Measurements from ENCODE around the gene TEAD2.

DNA sequence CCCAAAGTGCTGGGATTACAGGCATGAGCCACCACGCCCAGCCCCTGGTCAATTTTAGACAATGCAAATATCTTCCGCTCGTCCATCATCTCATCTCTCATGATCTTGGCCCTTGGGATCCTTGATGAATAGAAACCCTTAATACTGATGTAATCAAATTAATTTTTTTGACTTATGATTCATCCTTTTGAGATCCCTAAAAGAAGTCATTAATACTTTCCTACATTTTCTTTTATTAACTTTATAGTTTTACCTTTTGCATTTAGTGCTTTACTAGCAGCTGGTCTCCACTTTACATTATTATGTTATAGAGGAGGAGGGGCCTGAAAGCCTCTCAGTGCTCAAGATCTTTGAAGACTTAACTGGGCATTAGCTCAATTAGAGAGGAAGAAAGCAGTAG, 18.2 kb upstream of the TEAD2 start:
- TF ChIP-seq, protein P1, sequence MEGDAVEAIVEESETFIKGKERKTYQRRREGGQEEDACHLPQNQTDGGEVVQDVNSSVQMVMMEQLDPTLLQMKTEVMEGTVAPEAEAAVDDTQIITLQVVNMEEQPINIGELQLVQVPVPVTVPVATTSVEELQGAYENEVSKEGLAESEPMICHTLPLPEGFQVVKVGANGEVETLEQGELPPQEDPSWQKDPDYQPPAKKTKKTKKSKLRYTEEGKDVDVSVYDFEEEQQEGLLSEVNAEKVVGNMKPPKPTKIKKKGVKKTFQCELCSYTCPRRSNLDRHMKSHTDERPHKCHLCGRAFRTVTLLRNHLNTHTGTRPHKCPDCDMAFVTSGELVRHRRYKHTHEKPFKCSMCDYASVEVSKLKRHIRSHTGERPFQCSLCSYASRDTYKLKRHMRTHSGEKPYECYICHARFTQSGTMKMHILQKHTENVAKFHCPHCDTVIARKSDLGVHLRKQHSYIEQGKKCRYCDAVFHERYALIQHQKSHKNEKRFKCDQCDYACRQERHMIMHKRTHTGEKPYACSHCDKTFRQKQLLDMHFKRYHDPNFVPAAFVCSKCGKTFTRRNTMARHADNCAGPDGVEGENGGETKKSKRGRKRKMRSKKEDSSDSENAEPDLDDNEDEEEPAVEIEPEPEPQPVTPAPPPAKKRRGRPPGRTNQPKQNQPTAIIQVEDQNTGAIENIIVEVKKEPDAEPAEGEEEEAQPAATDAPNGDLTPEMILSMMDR (IDR thresholded peaks at IDR 0.05) = no peak
- TF ChIP-seq POLR2A (IDR thresholded peaks at IDR 0.05) = no peak
